OCI-LY1 (cell line): ENCODE data around the gene SSBP2.

Experiments used
- H2AFZ ChIP-seq: fragments of 200-600 bp; sonication (generic), shearing (Covaris generic); 2 replicates; pipeline ENCODE4 v1.6.0; 2014; ENCODE audit warnings: antibody characterized with exemption, mild to moderate bottlenecking, low read length
- H3F3A ChIP-seq: fragments of 200-600 bp; sonication (generic), shearing (Covaris generic); 2 replicates; pipeline ENCODE4 v1.6.0; 2014; ENCODE audit warnings: mild to moderate bottlenecking, antibody characterized with exemption, low read length, moderate library complexity; ENCODE audit not compliant: insufficient read depth
- H3K27ac ChIP-seq: fragments of 200-600 bp; sonication (generic); 2 replicates; pipeline ENCODE4 v1.5.1; 2014; ENCODE audit warnings: low read length, mixed run types, mild to moderate bottlenecking, low read depth; ENCODE audit not compliant: poor library complexity, severe bottlenecking
- H3K27me3 ChIP-seq: fragments of 200-600 bp; sonication (generic); 2 replicates; pipeline ENCODE4 v1.6.0; 2014; ENCODE audit warnings: antibody characterized with exemption, mild to moderate bottlenecking, low read length, moderate library complexity; ENCODE audit not compliant: insufficient read depth
- H3K36me3 ChIP-seq: fragments of 200-600 bp; sonication (generic); 2 replicates; pipeline ENCODE4 v1.6.1; 2014; ENCODE audit warnings: mild to moderate bottlenecking, antibody characterized with exemption, low read length, moderate library complexity, mixed read lengths; ENCODE audit not compliant: insufficient read depth
- H3K4me1 ChIP-seq: fragments of 200-600 bp; sonication (generic); 2 replicates; pipeline ENCODE4 v1.5.1; 2014; ENCODE audit warnings: mild to moderate bottlenecking, low read length, moderate library complexity; ENCODE audit not compliant: insufficient read depth, severe bottlenecking
- H3K4me2 ChIP-seq: fragments of 200-600 bp; sonication (generic), shearing (Covaris generic); 2 replicates; pipeline ENCODE4 v1.6.1; 2014; ENCODE audit warnings: low read length
- H3K4me3 ChIP-seq: fragments of 200-600 bp; sonication (generic); 2 replicates; pipeline ENCODE4 v1.5.1; 2014; ENCODE audit warnings: low read length, low read depth, mild to moderate bottlenecking, mixed read lengths; ENCODE audit not compliant: poor library complexity, severe bottlenecking
- H3K79me2 ChIP-seq: fragments of 200-600 bp; shearing (Covaris generic); 2 replicates; pipeline ENCODE4 v1.6.1; 2016; ENCODE audit warnings: mixed run types, low read length, mixed read lengths; ENCODE audit not compliant: insufficient read depth
- H3K9ac ChIP-seq: fragments of 200-600 bp; sonication (generic), shearing (Covaris generic); 2 replicates; pipeline ENCODE4 v1.6.1; 2014; ENCODE audit warnings: mild to moderate bottlenecking, low read length, mixed read lengths
- H3K9me2 ChIP-seq: fragments of 200-600 bp; sonication (generic), shearing (Covaris generic); 2 replicates; pipeline ENCODE4 v1.6.1; 2014; ENCODE audit warnings: low read depth, mild to moderate bottlenecking, low read length, mixed read lengths
- H3K9me3 ChIP-seq: fragments of 200-600 bp; shearing (Covaris generic); 2 replicates; pipeline ENCODE4 v1.6.1; 2014; ENCODE audit warnings: low read length, mixed read lengths
- H4K20me1 ChIP-seq: fragments of 200-600 bp; sonication (generic), shearing (Covaris generic); 2 replicates; pipeline ENCODE4 v1.6.0; 2016; ENCODE audit warnings: mild to moderate bottlenecking, low read length; ENCODE audit not compliant: insufficient read depth
- CTCF ChIP-seq: fragments of 200-600 bp; sonication (generic), shearing (Covaris generic); IDR thresholded peaks from 2 replicates; pipeline ENCODE4 v1.5.1; 2017; ENCODE audit warnings: mild to moderate bottlenecking, antibody characterized with exemption, low read length, moderate library complexity, mixed read lengths
- EZH2 ChIP-seq: fragments of 200-600 bp; sonication (generic), shearing (Covaris generic); IDR thresholded peaks from 2 replicates; pipeline ENCODE4 v1.8.0; 2017; ENCODE audit warnings: borderline replicate concordance, mixed run types, mild to moderate bottlenecking, antibody characterized with exemption, low read length, moderate library complexity, mixed read lengths

Gene SSBP2

GRCh38 chr5:81398741-81399140 is 352.2 kb downstream of the SSBP2 start:
- H4K20me1 ChIP-seq = no peaks in the 10 kb centered on the region
- H3K9ac ChIP-seq = no peak overlapping the region
- H3K79me2 ChIP-seq = no peaks in the 10 kb centered on the region
- H3K4me3 ChIP-seq = no peak overlapping the region
- no peaks in the 10 kb centered on the region for H3K27me3 ChIP-seq
- no peaks in the 10 kb centered on the region for H3K9me3 ChIP-seq
- no peak overlapping the region for H3K4me2 ChIP-seq
- no peaks in the 10 kb centered on the region for H3K9me2 ChIP-seq
- TF ChIP-seq EZH2 = no peak
- TF ChIP-seq CTCF = no peak
- H3K4me1 ChIP-seq = no peaks in the 10 kb centered on the region
- no peak overlapping the region for H2AFZ ChIP-seq
- H3K27ac ChIP-seq = no peak overlapping the region
- no peaks in the 10 kb centered on the region for H3K36me3 ChIP-seq
- H3F3A ChIP-seq = no peaks in the 10 kb centered on the region

GRCh38 chr5:81397176-81397575 is 353.7 kb downstream of the SSBP2 start:
- Histone ChIP-seq H3K27me3 (no peaks in the 10 kb centered on the region), H3F3A (no peaks in the 10 kb centered on the region), H4K20me1 (no peaks in the 10 kb centered on the region), H3K4me3 (no peak overlapping the region), H3K36me3 (no peaks in the 10 kb centered on the region), H3K9me3 (no peaks in the 10 kb centered on the region), H3K4me1 (no peaks in the 10 kb centered on the region), H3K27ac (no peak overlapping the region), H3K4me2 (no peak overlapping the region), H3K9me2 (no peaks in the 10 kb centered on the region), H3K9ac (no peak overlapping the region), H2AFZ (no peak overlapping the region), H3K79me2 (no peaks in the 10 kb centered on the region)
- TF ChIP-seq CTCF (no peak), EZH2 (no peak)

GRCh38 chr5:81395262-81395661 is 355.6 kb downstream of the SSBP2 start:
- H3K27me3 ChIP-seq = no peaks in the 10 kb centered on the region
- H3K79me2 ChIP-seq = no peaks in the 10 kb centered on the region
- no peak overlapping the region for H3K27ac ChIP-seq
- H4K20me1 ChIP-seq = no peaks in the 10 kb centered on the region
- H2AFZ ChIP-seq = no peak overlapping the region
- no peak overlapping the region for H3K9ac ChIP-seq
- no peaks in the 10 kb centered on the region for H3K9me2 ChIP-seq
- TF ChIP-seq CTCF = no peak
- no peak for TF ChIP-seq EZH2
- H3K4me3 ChIP-seq = no peak overlapping the region
- no peaks in the 10 kb centered on the region for H3K36me3 ChIP-seq
- H3K4me1 ChIP-seq = no peaks in the 10 kb centered on the region
- no peaks in the 10 kb centered on the region for H3F3A ChIP-seq
- H3K4me2 ChIP-seq = no peak overlapping the region
- H3K9me3 ChIP-seq = no peaks in the 10 kb centered on the region
